NCI-H2171 treated with DMSO at 0.1 percent for 48 hours (cell line): ENCODE measurements around the gene SH3PXD2B.
"Not testable (repeated sequence)": the region's sequence is repeated elsewhere in the genome, so short reads cannot be mapped to it uniquely, and the experiment has no call there.

Experiments
- DNase-seq: peaks from one replicate; lab custom pipeline; 2025; lab: John Stamatoyannopoulos, UW

Gene SH3PXD2B

GRCh38 chr5:172336676-172337285, 117.5 kb downstream of the SH3PXD2B start:
- peak; percentile 68 for DNase-seq

GRCh38 chr5:172336264-172336663, 118.1 kb downstream of the SH3PXD2B start:
- peak; percentile 23 for DNase-seq

GRCh38 chr5:172335721-172336120, 118.6 kb downstream of the SH3PXD2B start:
- DNase-seq = no peak

- no peak for DNase-seq
These were observed 119.7 kb downstream of the SH3PXD2B start for GRCh38 chr5:172334641-172335040.

- DNase-seq = no peak
These were observed 120.1 kb downstream of the SH3PXD2B start for GRCh38 chr5:172334196-172334595.

- DNase-seq = not testable (repeated sequence)
These were observed 127.4 kb downstream of the SH3PXD2B start for GRCh38 chr5:172326901-172327300.

GRCh38 chr5:172325452-172325851, 128.9 kb downstream of the SH3PXD2B start:
- no peak for DNase-seq

- no peak for DNase-seq
These were observed 132.0 kb downstream of the SH3PXD2B start for GRCh38 chr5:172322028-172322965.

- DNase-seq = no peak
These were observed 132.7 kb downstream of the SH3PXD2B start for GRCh38 chr5:172321593-172321992.

- no peak for DNase-seq
These were observed 134.4 kb downstream of the SH3PXD2B start for GRCh38 chr5:172319708-172320441.

- no peak for DNase-seq
These were observed 138.5 kb downstream of the SH3PXD2B start for GRCh38 chr5:172315587-172316493.

- no peak for DNase-seq
These were observed 140.4 kb downstream of the SH3PXD2B start for GRCh38 chr5:172313915-172314314.

- no peak for DNase-seq
These were observed 142.0 kb downstream of the SH3PXD2B start for GRCh38 chr5:172312286-172312685.

GRCh38 chr5:172311605-172312004, 142.7 kb downstream of the SH3PXD2B start:
- no peak for DNase-seq

GRCh38 chr5:172311026-172311425, 143.3 kb downstream of the SH3PXD2B start:
- no peak for DNase-seq

- no peak for DNase-seq
These were observed 148.9 kb downstream of the SH3PXD2B start for GRCh38 chr5:172305380-172305779.

- DNase-seq = no peak
These were observed 150.6 kb downstream of the SH3PXD2B start for GRCh38 chr5:172303572-172304335.

GRCh38 chr5:172303162-172303561, 151.2 kb downstream of the SH3PXD2B start:
- DNase-seq = no peak

- no peak for DNase-seq
These were observed 152.1 kb downstream of the SH3PXD2B start for GRCh38 chr5:172302047-172302710.

- DNase-seq = no peak
These were observed 154.3 kb downstream of the SH3PXD2B start for GRCh38 chr5:172299916-172300439.
